ENCODE results near the gene EPHA8.

EPHA8 gene

GRCh38 chr1:22562584-22563583 is at the start of gene EPHA8:
EPHA8 (plus strand) TSS chr1:22563489; CDS start chr1:22563636, 147 bp downstream.
- DNase-seq (ENCODE audit: low spot score): no peak

DNA sequence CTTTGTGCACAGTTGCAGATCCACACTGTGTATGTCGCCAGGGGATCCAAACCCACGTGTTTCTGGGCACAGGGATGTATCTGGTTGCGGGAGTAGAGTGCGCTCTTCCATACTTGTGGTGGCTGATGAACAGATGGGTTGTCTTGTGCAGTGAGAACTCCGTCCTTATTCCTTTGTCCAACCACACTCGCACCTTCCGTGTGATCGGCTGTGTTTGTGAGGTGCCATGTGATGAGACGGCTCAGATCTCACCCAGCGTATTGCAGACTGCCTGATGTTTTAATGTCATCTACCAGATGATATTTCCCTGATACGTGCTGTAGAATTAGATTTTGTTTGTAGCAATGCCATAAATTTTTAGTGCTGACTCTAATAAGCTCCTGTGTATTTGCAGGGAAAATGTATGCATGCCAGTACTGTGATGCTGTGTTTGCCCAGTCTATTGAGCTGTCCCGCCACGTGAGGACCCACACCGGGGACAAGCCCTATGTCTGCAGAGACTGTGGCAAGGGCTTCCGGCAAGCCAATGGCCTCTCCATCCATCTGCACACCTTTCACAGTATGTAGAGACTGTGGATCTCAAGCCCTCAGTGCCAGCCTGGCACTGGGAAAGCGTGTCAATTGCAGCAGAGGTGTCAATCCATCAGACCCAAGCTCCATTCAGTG is 46.2 kb upstream of the EPHA8 start:
- no peak for DNase-seq (ENCODE audit: low spot score)

GRCh38 chr1:22517956-22518355 is 45.3 kb upstream of the EPHA8 start:
- DNase-seq (ENCODE audit: low spot score): no peak

DNA sequence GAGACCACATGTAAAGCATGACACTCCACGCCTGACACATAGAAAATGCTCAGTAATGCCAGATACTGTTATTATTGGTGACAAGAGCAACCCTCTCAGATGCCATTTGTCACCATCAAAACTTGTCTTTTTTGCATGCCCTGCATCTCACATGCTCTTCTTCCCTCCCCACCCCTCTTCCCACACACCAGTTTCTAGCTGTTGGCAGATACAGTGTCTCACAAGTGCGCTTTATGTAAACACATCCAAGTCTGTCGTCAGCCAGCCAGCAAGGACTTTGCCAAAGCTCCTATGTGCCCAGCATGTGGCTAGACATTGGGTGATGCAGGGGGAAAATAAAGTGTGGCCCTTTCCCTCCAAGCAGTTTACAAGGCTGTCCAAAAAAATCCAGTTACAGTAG is 44.9 kb upstream of the EPHA8 start:
- no peak for DNase-seq (ENCODE audit: low spot score)

- DNase-seq (ENCODE audit: low spot score): no peak
These were observed 42.4 kb upstream of the EPHA8 start for GRCh38 chr1:22520871-22521270.

- DNase-seq (ENCODE audit: low spot score): no peak
These were observed 41.6 kb upstream of the EPHA8 start for GRCh38 chr1:22521692-22522091.

DNA sequence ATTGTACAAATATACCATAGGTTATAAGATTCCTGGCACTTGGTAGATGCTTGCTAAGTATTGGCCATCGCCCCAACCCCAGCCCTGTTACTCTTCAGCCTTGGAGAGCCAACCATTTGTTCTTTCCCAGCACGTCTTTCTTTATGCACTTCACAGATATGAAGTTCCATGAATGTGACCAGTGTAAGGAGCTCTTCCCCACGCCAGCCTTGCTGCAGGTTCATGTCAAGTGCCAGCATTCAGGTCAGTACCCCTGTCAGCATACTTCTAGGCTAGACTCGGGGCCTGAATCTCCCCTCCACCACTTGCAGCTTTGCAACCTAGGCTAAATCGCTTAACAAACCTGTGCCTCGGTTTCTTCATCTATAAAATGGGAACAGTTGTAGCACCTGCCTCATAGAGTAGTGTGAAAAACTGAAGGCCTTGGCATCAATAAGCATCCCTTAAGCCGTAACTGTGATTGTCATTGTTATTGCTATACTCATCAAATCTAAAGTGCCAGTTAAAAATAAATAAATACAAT is 41.0 kb upstream of the EPHA8 start:
- no peak for DNase-seq (ENCODE audit: low spot score)

GRCh38 chr1:22524481-22524880 is 38.8 kb upstream of the EPHA8 start:
- no peak for DNase-seq (ENCODE audit: low spot score)

DNA sequence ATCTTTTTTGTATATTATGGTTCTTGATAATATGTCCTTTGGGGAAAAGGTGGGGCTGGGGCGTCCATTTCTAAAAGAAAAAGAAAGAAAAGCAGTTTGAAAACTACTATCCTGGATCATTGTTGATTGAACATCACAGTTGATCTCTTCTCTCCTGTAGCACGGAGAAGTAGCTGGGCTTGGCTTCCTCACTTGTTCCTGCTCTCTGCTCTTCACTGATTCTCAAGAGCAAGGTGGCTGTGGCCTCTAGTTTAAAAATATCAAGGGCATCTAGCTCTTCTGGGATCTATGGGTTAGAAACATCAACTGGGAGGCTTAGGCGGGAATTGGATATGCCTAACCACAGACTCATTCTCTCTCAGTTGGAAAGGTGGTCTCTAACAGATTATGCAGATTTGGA is 38.1 kb upstream of the EPHA8 start:
- no peak for DNase-seq (ENCODE audit: low spot score)

GRCh38 chr1:22525646-22526045 is 37.6 kb upstream of the EPHA8 start:
- no peak for DNase-seq (ENCODE audit: low spot score)

DNA sequence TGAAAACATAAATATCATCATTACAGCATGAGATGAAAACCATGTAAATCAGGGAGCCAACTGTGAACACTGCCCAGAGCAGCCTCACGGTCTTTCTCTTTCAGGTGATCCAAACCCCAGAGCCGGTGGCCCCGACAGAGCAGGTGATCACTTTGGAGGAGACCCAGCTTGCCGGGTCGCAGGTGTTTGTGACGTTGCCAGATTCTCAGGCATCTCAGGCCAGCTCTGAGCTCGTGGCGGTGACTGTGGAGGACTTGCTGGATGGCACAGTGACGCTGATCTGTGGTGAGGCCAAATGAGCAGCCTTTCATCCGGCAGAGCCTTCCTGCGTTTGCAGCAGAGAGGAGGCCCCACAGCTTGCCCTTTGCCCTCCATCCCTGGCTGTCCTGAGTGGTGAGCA is 37.2 kb upstream of the EPHA8 start:
- no peak for DNase-seq (ENCODE audit: low spot score)

DNA sequence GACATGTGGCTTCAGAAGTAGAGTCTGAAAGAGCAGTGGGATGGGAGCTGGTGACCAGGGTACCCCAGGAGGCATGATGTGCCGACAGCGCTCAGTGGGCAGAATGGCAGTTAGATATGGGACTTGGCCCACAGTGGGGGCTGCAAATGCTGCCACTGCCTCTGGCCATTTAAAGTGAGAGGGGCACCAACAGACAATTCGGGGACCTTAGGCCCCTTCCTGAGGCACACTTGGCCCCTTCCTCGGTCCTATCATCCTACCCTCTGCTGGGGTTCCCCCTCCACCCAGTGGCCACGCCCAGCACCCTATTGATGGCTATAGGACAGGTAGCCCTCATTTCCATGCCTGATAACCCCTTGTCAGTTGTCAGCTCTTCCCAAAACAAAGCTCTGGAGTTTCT is 36.6 kb upstream of the EPHA8 start:
- DNase-seq (ENCODE audit: low spot score): no peak

- DNase-seq (ENCODE audit: low spot score): no peak
These were observed 36.2 kb upstream of the EPHA8 start for GRCh38 chr1:22527122-22527521.

GRCh38 chr1:22527555-22528296 is 35.6 kb upstream of the EPHA8 start:
- no peak for DNase-seq (ENCODE audit: low spot score)

DNA sequence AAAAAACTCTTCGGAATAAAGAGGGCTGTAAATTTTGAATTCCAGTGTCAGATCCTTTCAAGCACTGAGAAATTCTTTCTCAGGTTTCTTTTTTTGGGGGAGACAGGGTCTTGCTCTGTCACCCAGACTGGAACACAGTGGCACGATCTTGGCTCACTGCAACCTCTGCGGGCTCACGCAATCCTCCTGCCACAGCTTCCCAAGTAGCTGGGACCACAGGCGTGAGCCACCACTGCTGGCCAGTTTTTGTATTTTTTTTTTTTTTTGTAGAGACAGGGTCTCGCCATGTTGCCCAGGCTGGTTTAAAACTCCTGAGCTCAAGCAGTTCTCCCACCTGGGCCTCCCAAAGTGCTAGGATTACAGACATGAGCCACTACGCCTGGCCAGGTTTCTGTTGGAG is 34.8 kb upstream of the EPHA8 start:
- DNase-seq (ENCODE audit: low spot score): no peak

GRCh38 chr1:22529901-22530621 is 33.2 kb upstream of the EPHA8 start:
- DNase-seq (ENCODE audit: low spot score): no peak

GRCh38 chr1:22530715-22531114 is 32.6 kb upstream of the EPHA8 start:
- DNase-seq (ENCODE audit: low spot score): no peak

DNA sequence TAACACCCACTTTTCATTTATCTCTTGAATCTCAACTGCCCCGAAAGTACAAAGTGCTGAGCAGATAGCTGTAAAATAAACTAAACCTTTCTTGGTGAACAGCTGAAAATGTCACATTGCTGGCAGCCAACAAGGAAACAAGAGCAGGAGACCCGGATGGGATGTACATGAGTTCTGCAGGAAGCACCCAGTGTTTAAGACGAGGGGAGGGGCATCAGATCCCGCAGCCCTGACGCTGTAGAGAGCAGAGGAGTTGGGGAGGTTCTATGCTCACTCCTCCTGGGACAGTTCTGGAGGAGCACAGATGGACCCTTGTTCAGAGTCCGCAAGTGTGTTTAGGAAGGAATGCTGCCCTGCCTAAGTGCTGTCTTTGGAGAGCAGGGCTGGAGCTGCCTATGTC is 32.0 kb upstream of the EPHA8 start:
- no peak for DNase-seq (ENCODE audit: low spot score)

GRCh38 chr1:22533244-22533895 is 29.9 kb upstream of the EPHA8 start:
- DNase-seq (ENCODE audit: low spot score): no peak

GRCh38 chr1:22534951-22535350 is 28.3 kb upstream of the EPHA8 start:
- no peak for DNase-seq (ENCODE audit: low spot score)

DNA sequence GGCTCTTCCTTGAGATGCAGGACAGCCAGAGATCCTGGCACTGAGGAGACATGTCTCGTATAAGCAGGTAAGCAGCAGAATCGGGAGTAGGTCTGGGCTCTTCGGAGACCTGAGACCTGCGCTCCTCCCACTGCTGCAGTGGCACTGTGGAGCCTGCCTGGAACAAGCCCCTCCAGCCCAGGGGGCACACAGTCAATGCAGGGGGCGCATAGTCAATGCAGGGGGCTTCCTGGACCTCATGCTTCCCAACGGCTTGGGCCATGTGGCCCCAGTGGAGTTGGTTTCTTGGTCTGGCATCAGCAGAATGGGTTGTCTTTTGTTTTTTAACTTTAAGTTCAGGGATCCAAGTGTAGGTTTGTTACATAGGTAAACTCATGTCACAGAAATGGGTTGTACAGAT is 27.9 kb upstream of the EPHA8 start:
- no peak for DNase-seq (ENCODE audit: low spot score)

Measured in CD4-positive, alpha-beta T cell treated with Interleukin-15 for 4 hours (primary cell).